ENCODE results near the gene CDC25C. TPM values are rescaled to one million over a fixed set of nuclear protein-coding genes. Genes with fewer than 3 reads are reported as not detected.

CDC25C gene
- total and polyA plus RNA-seq, 7 donors: 0.27 to 5.9 (median 1.7) TPM; not detected in 3

DNA sequence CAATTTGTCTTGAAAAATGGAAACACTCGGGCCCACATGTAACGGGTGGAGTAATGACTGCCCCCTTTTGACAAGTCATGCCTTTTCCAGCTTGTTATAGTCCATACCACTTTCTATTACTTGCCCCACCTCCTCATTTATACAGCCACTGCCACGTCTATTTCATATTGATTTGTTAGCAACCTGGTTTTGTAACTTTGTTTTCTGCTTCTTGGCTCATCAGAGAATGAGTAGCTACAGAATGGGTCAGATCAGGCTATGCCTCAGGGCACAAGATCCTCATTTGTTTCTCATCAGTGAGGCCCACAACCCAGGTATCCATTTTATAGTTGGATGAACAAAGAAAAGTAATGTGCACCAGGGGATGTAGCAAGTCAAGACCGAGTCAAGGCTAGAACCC is 58.9 kb downstream of the CDC25C start:
- no peak overlapping the region for H3K4me3 ChIP-seq
- H3K27ac ChIP-seq: no peak overlapping the region
- intact Hi-C loops (cut with DNase I): no loop called here
- DNase-seq: no peak
- H3K36me3 ChIP-seq: no peaks in the 10 kb centered on the region
- TF ChIP-seq, protein P1, sequence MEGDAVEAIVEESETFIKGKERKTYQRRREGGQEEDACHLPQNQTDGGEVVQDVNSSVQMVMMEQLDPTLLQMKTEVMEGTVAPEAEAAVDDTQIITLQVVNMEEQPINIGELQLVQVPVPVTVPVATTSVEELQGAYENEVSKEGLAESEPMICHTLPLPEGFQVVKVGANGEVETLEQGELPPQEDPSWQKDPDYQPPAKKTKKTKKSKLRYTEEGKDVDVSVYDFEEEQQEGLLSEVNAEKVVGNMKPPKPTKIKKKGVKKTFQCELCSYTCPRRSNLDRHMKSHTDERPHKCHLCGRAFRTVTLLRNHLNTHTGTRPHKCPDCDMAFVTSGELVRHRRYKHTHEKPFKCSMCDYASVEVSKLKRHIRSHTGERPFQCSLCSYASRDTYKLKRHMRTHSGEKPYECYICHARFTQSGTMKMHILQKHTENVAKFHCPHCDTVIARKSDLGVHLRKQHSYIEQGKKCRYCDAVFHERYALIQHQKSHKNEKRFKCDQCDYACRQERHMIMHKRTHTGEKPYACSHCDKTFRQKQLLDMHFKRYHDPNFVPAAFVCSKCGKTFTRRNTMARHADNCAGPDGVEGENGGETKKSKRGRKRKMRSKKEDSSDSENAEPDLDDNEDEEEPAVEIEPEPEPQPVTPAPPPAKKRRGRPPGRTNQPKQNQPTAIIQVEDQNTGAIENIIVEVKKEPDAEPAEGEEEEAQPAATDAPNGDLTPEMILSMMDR (IDR thresholded peaks at IDR 0.05): no peak
- TF ChIP-seq POLR2A (IDR thresholded peaks at IDR 0.05) (no peak), POLR2AphosphoS5 (IDR thresholded peaks at IDR 0.05) (no peak), EP300 (IDR thresholded peaks at IDR 0.05) (no peak)
- H3K4me1 ChIP-seq: peaks cover 0 to 11% (median 8%) of the 10 kb centered on the region in 4 donors
- 93 to 95% methylated on average over 4 of the region's 4 CpGs for WGBS, 2 donors
- H3K9me3 ChIP-seq: no peaks in the 10 kb centered on the region
- H3K27me3 ChIP-seq: peaks cover 7 to 23% (median 20%) of the 10 kb centered on the region in 3 donors

DNA sequence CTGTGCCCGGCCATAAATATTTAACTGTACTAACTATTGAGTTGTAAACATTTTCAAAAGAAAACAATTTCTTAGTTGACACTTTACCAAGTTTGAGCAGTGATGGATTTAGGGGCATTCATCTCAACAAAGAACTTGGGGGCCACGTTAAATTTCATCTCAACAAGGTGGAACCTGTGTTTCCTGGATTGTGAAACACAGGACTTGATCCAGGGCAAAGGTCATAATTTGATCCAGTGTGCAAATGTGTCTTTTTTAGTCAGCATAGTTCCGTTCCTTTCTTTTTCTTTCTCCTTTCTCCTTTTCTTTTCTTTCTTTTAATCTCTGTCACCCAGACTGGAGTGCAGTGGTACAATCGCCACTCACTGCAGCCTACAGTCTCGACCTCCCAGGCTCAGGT is 60.3 kb downstream of the CDC25C start:
- no peak for DNase-seq
- Histone ChIP-seq H3K27me3 (peaks cover 7 to 23% (median 20%) of the 10 kb centered on the region in 3 donors), H3K36me3 (no peaks in the 10 kb centered on the region), H3K4me3 (no peak overlapping the region), H3K27ac (no peak overlapping the region), H3K4me1 (peaks cover 0 to 11% (median 8%) of the 10 kb centered on the region in 4 donors), H3K9me3 (no peaks in the 10 kb centered on the region)
- WGBS, 2 donors: 72 to 83% methylated on average over 5 of the region's 5 CpGs
- intact Hi-C loops (cut with DNase I): no loop called here
- TF ChIP-seq POLR2AphosphoS5 (IDR thresholded peaks at IDR 0.05) (no peak), EP300 (IDR thresholded peaks at IDR 0.05) (no peak), POLR2A (IDR thresholded peaks at IDR 0.05) (no peak)
- TF ChIP-seq, protein P1 (IDR thresholded peaks at IDR 0.05): no peak

DNA sequence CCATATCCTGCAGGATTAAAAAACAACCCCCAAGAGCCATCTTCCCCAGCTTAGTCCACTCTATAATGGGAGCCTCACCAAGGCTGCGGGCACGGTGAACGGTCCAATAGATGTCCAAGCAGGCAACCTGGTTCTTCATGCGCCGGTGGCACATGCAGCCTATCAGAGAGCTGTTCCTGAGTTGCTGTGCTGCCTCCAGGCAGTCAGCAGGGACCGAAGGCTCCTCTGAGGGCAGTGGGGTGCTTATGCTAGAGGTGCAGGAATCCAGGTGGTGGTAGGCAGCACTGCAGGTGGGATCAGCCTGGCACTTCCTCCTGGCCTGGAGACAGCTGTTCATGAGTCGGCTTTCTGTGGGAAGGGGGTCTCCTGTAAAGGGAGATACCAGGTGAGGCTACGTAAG is 67.4 kb downstream of the CDC25C start:
- intact Hi-C loops (cut with DNase I): no loop called here
- Histone ChIP-seq H3K4me3 (no peak overlapping the region), H3K27ac (no peak overlapping the region), H3K9me3 (no peaks in the 10 kb centered on the region), H3K36me3 (no peaks in the 10 kb centered on the region), H3K4me1 (no peaks in the 10 kb centered on the region), H3K27me3 (no peaks in the 10 kb centered on the region)
- TF ChIP-seq POLR2A (IDR thresholded peaks at IDR 0.05) (no peak), POLR2AphosphoS5 (IDR thresholded peaks at IDR 0.05) (no peak)
- TF ChIP-seq, protein P1 (IDR thresholded peaks at IDR 0.05): no peak
- DNase-seq: no peak
- 93 to 95% methylated on average over 8 of the region's 8 CpGs for WGBS, 2 donors

DNA sequence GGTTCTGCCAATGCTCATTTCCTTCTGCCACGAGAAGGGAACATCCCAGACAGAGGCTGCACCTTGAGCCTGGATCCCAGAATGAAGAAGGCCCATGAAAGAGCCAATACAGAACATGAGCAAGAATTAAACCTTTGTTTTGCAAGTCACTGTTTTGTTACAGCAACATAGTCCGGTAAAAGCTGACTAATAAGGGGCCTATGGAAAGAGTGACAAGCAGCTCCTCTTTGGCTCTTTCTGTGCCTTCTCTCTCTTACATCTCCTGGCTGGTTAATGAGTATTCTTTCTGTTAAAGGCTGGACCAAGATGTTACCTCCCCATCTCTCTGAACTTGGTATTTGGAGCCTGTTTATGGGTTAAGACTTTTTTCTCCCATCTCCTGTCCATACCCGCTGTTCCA is 68.0 kb downstream of the CDC25C start:
- no peak overlapping the region for H3K4me3 ChIP-seq
- 78 to 79% methylated on average over 3 of the region's 3 CpGs for WGBS, 2 donors
- intact Hi-C loops (cut with DNase I): no loop called here
- no peaks in the 10 kb centered on the region for H3K27me3 ChIP-seq
- no peak overlapping the region for H3K27ac ChIP-seq
- no peak for TF ChIP-seq POLR2AphosphoS5 (IDR thresholded peaks at IDR 0.05)
- no peak for TF ChIP-seq POLR2A (IDR thresholded peaks at IDR 0.05)
- TF ChIP-seq, protein P1 (IDR thresholded peaks at IDR 0.05): no peak
- no peak for TF ChIP-seq EP300 (IDR thresholded peaks at IDR 0.05)
- DNase-seq: no peak
- no peaks in the 10 kb centered on the region for H3K4me1 ChIP-seq
- H3K9me3 ChIP-seq: no peaks in the 10 kb centered on the region
- H3K36me3 ChIP-seq: no peaks in the 10 kb centered on the region

DNA sequence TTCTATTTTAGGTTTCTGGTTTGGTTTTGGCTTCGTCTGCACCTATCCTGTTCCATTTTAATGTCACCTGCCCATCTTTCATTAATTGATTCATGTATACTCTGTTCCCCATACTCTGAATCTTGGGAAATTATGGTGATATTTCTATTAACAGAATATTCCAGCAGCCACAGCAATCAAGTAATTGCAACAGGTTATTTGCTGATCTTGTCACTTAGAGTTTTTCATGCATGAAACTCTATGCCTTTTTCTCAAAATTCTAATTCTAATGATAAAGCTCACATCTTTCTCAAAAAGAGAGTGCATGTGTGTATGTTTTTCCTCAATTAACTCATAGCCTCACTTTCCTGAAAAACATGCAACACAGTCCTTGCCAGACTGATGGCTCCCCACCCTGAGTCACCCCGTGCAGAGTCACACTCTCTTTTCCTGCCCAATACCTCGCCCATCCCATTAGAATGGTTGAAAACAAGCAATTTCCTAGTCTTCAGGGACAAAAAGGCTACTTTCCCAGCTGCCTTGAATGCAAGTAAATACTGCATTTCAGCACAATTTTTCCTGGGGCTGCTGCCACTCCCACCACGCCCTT is 72.8 kb downstream of the CDC25C start:
- Histone ChIP-seq H3K9me3 (no peaks in the 10 kb centered on the region), H3K4me1 (no peaks in the 10 kb centered on the region), H3K27me3 (no peaks in the 10 kb centered on the region), H3K27ac (no peak overlapping the region), H3K4me3 (no peak overlapping the region), H3K36me3 (no peaks in the 10 kb centered on the region)
- intact Hi-C loops (cut with DNase I): no loop called here
- TF ChIP-seq POLR2AphosphoS5 (IDR thresholded peaks at IDR 0.05): no peak
- no peak for TF ChIP-seq EP300 (IDR thresholded peaks at IDR 0.05)
- TF ChIP-seq, protein P1 (IDR thresholded peaks at IDR 0.05): no peak
- no peak for TF ChIP-seq POLR2A (IDR thresholded peaks at IDR 0.05)
- WGBS, 2 donors: 70 to 73% methylated on average over 4 of the region's 4 CpGs
- no peak for DNase-seq

Measured in sigmoid colon (tissue), 7 donors.